Epithelial cell of esophagus (primary cell): ENCODE data around the gene TLK2.

Experiments used
- DNase-seq: peaks from one replicate; pipeline ENCODE4 v3.0.0; 2010; ENCODE audit warnings: low read depth
- H3K4me3 ChIP-seq: 2 replicates; pipeline ENCODE4 v1.5.1; 2011; ENCODE audit warnings: mild to moderate bottlenecking, low read length, control low read depth
- TF ChIP-seq, protein P1 (sequence below): IDR thresholded peaks from 2 replicates; pipeline ENCODE4 v1.5.1; 2011; ENCODE audit warnings: low read depth, mild to moderate bottlenecking, low read length, control low read depth, inconsistent platforms; ENCODE audit not compliant: insufficient read depth; ENCODE audit errors: missing control alignments

Gene TLK2

DNA sequence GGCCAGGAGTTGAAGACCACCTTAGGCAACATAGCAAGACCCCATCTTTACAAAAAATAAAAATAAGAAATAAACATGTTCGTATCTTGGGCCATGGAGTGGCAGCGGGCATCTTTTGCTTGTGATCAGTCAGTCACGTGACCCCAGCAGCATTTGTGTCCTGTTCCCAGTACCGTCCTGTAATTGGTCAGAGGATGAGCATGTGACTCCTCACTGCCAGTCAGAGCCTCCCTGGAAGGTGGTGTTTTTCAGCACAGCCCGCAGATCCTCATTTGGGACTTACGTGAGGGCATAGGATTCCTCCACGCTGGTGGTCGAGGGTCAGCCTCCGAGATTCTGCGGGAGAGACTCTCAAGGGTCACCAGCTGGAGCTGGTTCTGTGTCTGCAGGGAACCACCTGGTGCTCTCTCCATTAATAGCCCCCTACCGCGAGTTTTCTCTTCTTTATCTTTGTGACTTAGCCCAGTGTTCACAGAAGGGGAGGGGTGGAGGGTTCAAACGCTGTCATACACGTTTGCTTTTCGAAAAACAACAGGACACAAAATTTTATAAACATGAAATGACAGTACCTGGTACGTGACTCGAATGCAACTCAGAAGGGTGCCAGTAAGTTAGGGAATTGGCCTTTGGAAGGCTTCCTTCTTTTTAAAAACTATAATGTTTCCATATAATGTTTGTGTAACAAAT, 166.0 kb downstream of the TLK2 start:
- no peak for DNase-seq
- H3K4me3 ChIP-seq: no peak overlapping the region
- TF ChIP-seq, protein P1, sequence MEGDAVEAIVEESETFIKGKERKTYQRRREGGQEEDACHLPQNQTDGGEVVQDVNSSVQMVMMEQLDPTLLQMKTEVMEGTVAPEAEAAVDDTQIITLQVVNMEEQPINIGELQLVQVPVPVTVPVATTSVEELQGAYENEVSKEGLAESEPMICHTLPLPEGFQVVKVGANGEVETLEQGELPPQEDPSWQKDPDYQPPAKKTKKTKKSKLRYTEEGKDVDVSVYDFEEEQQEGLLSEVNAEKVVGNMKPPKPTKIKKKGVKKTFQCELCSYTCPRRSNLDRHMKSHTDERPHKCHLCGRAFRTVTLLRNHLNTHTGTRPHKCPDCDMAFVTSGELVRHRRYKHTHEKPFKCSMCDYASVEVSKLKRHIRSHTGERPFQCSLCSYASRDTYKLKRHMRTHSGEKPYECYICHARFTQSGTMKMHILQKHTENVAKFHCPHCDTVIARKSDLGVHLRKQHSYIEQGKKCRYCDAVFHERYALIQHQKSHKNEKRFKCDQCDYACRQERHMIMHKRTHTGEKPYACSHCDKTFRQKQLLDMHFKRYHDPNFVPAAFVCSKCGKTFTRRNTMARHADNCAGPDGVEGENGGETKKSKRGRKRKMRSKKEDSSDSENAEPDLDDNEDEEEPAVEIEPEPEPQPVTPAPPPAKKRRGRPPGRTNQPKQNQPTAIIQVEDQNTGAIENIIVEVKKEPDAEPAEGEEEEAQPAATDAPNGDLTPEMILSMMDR: no peak

DNA sequence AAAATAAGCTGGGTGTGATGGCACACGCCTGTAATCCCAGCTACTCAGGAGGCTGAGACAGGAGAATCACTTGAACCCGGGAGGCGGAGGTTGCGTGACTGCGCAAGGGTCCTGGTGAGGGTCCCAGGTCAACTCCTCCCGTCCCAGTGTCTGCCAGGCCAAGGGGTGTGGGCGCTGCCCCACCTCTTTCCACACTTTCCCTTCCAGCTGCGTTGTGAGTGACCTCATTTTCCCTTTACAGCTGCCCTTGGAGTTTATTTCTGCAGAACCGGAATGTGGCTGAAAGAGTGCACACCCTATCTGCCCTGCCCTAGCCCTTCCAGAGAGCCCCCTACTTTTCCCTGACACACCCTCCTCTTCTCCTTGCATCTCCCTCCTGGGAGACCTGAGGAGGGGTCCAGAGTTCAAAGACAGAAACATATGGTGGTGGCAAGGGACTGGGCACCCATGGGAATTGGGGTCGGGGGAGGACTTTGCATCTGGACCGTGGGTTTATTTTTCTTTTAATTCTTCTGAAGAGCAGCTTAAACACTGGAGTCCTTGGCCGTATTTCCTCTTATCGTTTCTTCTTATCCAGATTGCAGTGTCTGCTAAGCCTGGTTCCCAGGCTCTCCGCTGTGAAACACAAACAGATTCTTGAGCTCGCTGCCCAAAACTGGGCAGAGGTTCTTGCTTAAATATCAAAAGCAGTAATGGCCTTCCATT, 169.8 kb downstream of the TLK2 start:
- H3K4me3 ChIP-seq: no peak overlapping the region
- TF ChIP-seq, protein P1: no peak
- no peak for DNase-seq

DNA sequence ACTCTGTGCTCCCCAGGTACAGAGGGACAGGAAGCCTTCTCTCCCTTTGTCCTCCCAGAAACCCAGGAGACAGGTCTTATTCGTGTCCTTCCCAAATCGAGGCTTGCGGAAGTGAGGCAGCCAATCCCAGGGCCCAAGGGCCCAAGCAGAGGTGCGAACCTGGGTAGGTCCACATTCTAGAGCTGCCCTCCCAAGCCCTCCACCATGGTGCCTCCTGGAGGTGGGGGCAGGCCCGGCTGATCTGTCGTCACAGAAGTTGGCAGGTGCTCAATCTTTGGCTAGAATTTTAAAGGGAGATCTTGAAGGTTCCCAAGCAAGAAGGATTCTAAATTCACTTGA, 170.3 kb downstream of the TLK2 start:
- DNase-seq: no peak
- no peak overlapping the region for H3K4me3 ChIP-seq
- TF ChIP-seq, protein P1: no peak

DNA sequence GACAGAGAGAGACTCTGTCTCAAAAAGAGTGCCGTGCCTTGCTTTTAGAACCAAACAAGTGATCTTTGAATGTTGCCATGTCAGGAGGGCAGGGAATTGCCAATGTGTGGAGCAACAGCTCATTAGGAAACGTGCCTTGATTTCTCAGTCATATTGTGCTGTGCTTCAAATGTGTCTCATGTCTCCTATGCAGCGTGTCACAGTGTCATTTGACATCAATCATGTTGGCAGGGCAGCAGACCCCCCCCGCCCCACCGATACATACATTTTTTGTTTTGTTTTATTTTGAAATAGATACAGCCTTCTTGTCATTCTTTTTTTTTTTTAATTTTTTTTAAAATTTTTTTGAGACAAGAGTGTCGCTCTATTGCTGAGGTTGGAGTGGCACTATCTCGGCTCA, 170.9 kb downstream of the TLK2 start:
- TF ChIP-seq, protein P1: no peak
- H3K4me3 ChIP-seq: no peak overlapping the region

DNA sequence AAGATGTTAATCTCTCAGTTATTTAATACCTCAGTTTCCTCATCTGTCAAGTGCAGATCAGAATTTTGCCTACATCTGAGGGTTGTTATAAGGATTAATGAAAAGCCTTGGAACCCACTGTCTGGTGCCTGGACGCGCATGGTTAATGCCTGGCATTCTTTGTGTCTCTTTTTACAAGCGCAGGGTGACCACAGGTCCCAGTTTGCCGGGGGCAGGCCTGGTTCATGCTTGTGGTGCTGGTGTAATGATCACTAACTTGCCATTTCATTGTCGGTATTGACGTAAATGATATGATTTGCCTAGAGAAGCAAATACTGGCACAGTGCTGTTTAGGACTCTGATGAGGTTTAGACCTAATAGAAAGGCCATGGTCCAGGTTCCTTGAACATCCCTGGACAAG, 172.0 kb downstream of the TLK2 start:
- DNase-seq: no peak
- TF ChIP-seq, protein P1: no peak
- no peak overlapping the region for H3K4me3 ChIP-seq

More for the DNA sequence above, 170.9 kb downstream of the TLK2 start:
- no peak for DNase-seq

DNA sequence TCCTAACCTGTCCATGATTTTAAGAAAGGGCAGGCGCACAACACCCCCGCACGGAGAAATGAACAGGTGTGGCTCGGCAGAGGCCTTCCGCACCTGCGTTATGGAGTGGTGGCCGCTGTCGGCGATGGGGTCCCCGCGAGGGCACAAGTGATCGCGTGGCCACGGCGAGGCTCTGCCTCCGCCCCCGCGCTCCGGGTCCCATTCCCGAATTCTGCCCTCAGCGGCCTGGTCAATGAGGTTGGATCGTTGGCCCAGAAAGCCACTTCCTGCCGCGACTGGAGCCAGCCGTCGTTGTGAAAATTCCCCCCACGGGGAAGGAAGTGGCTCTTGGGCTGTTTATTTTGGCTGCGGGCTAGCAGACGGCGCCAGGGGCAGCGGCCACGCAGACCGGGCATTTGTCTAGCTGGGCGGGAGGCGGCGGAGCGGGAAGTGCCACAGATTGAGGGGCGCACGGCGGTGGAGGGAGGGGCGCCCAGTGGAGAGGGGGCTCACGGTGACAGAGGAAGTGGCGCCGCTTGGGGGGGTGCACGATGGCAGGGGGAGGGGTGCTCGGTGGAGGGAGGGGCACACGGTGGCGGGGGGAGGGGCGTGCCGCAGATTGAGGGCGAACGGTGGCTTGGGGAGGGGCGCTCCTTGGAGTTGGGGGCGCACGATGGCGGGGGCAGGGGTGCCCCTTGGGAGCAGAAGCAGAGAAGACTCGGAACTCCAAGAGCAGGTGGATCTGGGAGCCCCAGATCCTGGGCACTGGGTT, 173.8 kb downstream of the TLK2 start:
- DNase-seq: peak; percentile 29
- TF ChIP-seq, protein P1: no peak

More for the DNA sequence above, 173.8 kb downstream of the TLK2 start:
- peak overlapping the region; percentile 43 for H3K4me3 ChIP-seq
